GM18951 (cell line): ENCODE measurements around the gene FILIP1L.

Experiments used
- POLR2A ChIP-seq: IDR thresholded peaks from 4 replicates; pipeline ENCODE4 v1.6.1; 2011; ENCODE audit warnings: mild to moderate bottlenecking; ENCODE audit not compliant: insufficient read length, insufficient read depth; ENCODE audit errors: extremely low read depth
- in situ Hi-C: fragments of 300-500 bp; cut with MboI; formaldehyde crosslinking; loops from one replicate; pipeline ENCODE4 v1.12.0; 2022; ENCODE audit warnings: low sequenced_read_pairs, mixed read lengths, inconsistent platforms; ENCODE audit not compliant: unreplicated experiment

The FILIP1L gene

DNA sequence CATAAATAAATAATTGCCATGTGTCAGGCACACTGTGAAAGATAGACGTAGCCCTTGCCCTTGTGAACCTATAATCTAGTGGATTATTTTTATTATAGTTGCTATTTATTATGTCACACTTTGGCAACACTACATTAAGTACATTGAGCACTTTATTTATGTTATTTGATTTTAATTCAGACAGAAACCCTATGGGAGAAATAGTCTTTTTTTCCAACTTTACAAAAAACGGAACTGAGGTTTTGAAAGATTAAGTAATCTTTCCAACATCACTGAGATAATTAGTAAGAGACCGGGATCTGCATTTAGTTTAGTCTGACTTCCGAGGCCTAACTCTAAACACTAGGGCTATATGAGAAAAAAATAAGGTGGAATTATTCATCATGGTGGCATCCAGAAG is 2.8 kb upstream of the FILIP1L start:
- no peak for TF ChIP-seq POLR2A
- in situ Hi-C loops = no loop called here

DNA sequence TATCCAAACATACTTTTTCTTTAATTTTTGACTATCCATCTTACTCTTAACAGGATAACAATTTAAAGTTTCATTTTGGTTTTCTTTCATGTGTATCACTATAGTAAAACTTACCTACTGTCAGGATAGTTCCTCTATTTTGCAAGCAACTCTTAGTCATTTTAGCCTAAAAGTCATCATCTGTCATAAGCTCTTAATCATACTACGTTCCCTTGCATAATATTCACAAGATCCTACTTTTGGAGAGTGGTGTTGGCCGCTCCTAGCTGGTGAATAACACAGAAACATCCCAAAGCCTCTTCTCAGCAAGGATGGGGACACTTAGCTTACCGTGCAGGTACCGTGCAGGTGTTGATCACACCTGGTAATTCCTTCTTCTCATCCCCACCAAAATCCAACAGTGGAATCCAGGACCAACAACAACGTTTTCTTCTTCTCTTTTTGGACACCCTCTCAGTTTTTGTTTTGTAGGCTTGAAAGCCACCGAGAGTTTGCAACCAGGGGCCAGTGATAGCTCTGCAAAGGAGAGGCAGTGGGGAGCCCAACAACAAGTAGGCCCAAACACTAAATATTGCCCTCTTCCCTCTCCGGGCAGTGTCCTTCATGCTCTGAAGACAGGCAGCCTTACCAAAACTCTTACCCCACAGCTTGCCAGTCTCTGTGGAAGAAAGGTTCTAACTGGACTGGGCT is 433 bp downstream of the FILIP1L start:
- no peak for TF ChIP-seq POLR2A
- in situ Hi-C loops = no loop called here

DNA sequence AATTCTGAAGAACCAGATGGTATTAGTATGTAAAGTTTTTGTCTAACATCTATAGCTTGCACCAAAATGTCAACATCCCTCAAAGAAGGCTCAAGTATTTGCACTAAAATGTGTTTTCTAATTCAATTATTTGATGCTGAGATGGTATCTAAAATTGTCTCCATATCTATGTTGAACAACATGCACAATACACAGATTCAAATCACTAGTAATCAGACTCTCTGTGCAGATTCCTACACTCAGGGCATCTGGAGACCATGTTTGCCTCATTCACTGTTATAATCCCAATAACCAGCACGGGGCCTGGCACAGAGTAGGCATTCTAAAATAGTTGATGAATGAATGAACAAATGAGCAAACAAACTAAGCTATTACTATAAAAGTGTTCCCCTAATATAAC is 2.6 kb downstream of the FILIP1L start:
- no peak for TF ChIP-seq POLR2A
- in situ Hi-C loops = no loop called here

DNA sequence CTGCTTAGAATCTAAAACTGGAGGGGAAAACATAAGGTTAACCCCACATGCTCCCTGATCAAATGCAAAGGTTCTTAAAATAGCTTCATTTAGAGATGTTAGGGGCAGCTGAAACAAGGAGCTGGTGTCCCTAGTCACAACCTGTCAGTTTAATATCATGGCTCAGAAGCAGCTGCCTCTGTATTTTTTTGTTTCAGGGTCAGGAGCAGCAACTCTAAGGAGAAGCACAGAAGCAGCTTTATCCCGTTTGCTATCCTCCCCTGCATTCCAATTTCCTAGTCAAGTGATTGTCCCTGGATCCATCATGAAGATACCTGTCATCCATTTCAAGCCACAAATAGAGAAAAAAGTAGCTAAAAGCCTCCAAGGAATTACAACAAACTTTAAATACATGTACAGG is 4.1 kb downstream of the FILIP1L start:
- no peak for TF ChIP-seq POLR2A
- in situ Hi-C loops = no loop called here

DNA sequence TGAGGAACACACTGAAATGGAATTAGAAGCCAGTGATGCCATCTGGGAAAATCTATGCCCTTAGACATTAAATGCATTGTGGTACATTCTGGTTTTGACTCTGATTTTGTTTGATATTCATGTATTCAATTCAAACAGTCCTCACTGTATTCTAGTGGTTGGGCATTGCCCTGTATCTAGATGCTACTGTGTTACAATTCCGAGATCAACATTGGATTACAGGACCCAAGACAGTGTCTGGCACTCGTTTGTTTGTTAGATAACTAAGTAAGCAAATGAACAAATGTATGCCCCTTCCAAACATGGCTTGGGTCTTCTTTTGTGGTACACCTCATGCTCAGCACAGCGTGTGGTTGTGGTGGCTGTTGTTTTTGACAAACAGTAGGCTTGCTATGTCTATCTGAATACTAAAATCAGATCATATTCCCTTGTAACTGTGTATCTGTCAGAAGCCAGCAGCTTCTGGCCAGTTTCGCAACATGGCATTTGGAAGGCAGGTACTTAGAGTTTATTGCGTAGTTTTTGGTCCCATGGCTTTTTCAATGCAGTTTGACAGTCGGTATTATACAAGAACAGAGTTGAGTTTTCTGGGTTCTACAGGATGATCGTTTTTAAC is 5.7 kb downstream of the FILIP1L start:
- in situ Hi-C loops = no loop called here
- TF ChIP-seq POLR2A = no peak

DNA sequence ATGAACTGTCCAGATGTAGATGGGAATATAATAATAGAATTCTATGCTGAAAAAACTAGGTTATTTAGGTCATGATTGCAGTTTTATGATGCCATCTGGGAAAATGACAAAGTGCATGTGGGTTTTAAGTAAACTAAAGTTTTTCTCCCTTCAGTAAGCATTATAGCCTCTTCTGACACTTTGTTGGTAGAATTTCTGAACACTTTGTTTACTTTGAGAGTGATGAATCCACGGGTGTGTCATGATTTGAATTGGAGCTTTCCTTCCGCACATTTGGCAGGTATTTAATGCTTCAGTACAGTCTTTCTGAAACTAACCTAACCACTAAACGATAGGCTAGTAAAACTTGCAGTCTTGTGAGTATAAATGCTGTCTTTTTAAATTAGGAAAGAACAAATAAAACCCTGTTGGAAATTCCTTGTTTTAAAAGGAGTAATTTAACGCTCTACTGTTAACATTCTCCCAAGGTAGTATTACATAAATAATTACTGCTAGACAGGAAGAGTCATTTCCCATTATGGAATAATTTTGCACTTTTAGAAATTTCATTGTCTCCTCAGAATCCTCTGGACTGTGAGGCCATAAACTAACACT is 7.0 kb downstream of the FILIP1L start:
- TF ChIP-seq POLR2A = no peak
- in situ Hi-C loops = no loop called here

DNA sequence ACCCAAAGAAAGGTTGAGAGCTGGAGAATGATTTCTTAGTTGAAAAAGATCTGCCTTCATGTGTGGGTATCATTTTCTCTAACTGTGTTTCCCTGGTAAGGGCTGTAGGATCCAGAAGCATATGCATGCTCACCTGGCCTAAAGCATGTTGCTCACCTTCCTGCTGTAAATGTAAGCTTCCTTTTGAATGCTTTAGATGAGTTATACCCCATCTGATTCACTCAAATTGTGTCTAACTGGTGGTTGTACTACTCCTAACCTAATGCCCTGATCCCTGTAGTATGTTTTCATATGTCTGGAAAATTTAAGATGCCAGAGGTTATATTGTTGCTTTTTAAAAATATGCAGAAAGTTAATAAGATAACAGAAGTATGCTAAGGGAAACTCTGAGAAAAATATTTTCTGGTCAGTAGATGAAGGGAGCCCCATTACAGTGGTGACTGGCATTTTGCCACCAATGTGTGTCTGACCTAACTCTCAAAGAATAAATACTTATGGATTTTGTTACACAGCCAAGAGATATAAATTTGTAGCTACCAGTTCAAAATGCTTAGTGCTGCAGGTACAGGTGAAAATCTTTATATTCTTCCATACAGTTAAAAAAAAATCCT is 7.7 kb downstream of the FILIP1L start:
- no peak for TF ChIP-seq POLR2A
- in situ Hi-C loops = no loop called here

DNA sequence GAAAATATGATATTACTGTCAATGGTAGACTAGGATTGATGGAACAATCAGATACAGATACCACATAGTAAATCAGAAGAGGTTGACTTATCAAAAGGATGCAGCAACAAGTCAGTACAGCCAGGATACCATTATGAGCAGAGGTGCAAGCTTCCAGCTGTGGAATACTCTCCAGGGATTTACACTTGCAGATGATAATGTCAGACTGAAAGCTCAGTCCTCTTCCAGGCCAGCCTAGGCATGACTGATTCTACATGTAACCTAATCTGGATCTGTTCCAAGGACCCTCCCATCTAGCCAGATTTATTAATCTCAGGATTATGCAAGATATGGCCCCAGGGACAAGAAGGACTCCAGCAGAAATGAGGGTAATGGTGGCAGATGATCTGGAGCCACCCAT is 8.2 kb downstream of the FILIP1L start:
- no peak for TF ChIP-seq POLR2A
- in situ Hi-C loops = no loop called here

DNA sequence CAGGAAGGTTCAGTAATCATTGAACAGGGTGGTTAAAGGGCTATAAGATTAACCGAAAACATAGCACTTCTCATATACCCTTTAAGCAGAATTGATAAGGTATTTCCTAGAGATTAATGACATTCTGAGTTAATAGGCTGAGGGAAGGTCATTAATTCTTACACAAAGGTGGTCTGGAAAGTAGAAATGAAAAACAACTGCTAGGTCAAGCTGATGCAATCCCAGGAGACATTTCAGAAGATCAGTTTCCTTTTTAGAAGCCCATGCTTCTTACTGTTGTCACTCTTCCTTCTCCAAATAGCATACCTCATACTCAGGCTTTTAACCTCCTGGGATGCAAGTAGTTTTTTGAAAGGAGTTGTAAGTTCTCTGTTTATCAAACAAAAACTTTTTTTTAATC is 8.8 kb downstream of the FILIP1L start:
- no peak for TF ChIP-seq POLR2A
- in situ Hi-C loops = no loop called here

DNA sequence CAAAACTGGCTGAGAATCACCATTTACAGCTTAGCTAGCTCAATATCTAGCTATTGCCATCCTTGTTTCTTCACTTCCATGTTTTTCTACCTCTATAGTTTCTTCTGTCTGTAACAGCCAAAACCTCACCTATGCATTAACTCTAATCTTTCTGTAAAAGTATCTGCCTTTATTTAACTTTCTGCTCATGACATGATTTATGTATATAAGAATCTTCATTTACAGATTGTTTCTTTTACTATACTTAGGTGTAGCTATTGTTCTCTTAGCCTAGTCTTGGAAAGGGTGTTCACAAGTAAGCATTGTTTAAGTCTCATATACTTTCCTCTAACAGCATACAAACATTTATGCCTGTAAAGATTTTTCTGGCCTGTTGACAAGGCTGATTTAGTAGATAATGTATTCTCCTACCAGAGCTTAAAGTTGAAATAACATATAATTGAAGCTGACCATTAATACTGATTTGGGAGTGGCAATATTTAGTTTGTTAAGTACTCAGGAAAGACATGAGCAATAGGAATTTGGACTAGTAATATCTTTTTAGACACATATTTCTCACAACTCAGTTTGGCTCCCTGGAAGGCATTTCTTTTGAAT is 9.4 kb downstream of the FILIP1L start:
- no peak for TF ChIP-seq POLR2A
- in situ Hi-C loops = no loop called here

DNA sequence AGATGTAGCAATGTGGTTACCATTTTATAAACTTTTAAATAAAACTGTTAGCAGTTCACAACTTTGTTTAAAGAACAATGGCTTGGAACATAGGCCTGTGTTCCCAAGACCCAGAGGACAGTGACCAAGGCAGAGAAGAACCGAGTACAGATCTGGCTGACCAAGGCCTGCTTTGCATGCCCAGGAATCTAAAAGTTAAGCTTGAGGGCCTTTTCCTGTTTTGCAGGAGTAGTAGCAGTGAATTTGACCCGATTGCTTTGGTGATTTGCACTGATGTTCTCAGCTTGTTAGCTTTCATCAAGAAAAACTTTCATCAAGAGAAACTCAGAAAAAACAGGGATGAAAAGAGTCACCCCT is 9.9 kb downstream of the FILIP1L start:
- TF ChIP-seq POLR2A = peak; percentile 1
- in situ Hi-C loops = no loop called here

DNA sequence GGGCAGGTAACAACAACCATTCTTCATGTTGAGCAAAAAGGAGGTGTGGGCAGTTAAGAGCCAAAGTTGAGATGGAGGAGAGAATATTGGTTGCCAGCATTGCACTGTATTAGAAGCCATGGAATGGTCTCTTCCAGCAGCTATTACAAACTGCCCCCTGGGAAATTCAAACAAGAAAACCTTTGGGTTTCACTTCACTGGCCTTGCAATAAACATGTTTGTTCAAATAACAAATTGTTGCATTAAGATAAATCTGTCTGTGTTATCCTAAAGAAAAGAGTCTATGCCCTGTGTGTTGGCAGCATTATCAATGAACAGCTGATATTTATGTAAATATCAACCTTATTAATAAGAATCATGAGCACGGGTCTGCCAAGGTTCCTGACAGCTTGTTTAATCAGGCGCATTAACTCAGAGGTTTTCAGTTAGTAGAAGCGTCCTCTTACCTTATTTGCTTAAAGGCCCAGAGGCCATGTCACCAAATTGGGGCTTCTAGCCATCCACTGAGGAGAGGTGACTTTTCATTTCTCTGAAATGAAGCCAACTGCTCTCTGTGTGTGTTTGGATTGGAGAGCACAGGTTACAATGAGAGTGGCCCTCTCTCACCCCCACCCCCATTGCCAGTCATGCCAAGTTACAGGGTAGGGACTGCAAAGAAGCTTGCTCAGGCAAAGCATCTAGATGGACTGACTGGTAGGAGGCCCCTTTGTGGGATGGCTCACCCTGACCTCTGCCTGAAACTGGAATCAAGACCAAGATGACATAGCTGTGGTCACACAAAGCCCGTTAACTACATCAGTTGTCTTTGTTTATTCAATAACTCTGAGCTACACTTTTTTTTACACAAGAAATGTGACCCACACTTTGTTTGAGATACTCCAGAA is 10.5 kb downstream of the FILIP1L start:
- TF ChIP-seq POLR2A = peak; percentile 46
- in situ Hi-C loops = no loop called here

DNA sequence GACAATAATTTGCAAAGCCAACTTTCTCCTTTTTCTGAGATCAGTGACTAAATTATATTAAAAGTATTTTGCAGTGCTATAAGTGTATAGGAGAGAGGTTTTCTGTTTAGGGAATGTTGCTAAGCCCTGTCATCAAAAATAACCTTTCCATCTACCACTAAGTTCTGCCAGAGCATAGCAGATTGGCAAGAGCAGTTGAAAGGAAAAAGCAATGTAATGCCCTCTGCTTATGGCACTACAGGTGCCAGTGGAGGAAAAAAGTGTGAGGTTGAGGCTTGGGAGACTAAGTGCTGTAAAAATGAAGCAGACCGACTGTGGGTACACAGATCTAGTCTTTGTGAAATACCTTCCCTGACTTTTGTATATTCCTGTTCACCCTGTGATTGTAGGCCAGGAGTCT is 11.5 kb downstream of the FILIP1L start:
- in situ Hi-C loops = no loop called here
- TF ChIP-seq POLR2A = no peak
